Prostate gland (tissue), 2 donors: ENCODE results near the gene TINAG. TPM values are rescaled to one million over a fixed set of nuclear protein-coding genes. Genes with fewer than 3 reads are reported as not detected.
"Not testable (repeated sequence)": the region's sequence is repeated elsewhere in the genome, so short reads cannot be mapped to it uniquely, and the experiment has no call there.

Source experiments
- DNase-seq: peaks from one replicate; pipeline ENCODE4 v3.0.0-alpha.2; 2019; ENCODE audit warnings: low spot score
- H3K27ac ChIP-seq, 2 donors: fragments of 200-600 bp; sonication (generic); 2 replicates each; pipeline ENCODE4 v1.5.1; 2017 to 2019
- H3K27me3 ChIP-seq: fragments of 200-600 bp; sonication (generic); replicated peaks from 2 replicates; pipeline ENCODE4 v1.5.1; 2019; ENCODE audit not compliant: insufficient read depth
- H3K36me3 ChIP-seq, 2 donors: fragments of 200-600 bp; sonication (generic); 1 replicate in 1 of 2; 2 replicates in 1 of 2; pipeline versions ENCODE4 v1.5.1 to v1.8.1; 2017 to 2019
- H3K4me1 ChIP-seq: fragments of 200-600 bp; sonication (generic); replicated peaks from 2 replicates; pipeline ENCODE4 v1.5.1; 2019
- H3K4me3 ChIP-seq, 2 donors: fragments of 200-600 bp; sonication (generic); 2 replicates each; pipeline ENCODE4 v1.5.1; 2017 to 2019
- H3K9me3 ChIP-seq: fragments of 200-600 bp; sonication (generic); 2 replicates; pipeline ENCODE4 v1.5.1; 2017
- CTCF ChIP-seq, 4 experiments: fragments of 200-600 bp in 2 of 4; fragments of 450-650 bp in 2 of 4; sonication (generic) in 2 of 4; IDR thresholded peaks; 1 replicate in 3 of 4; 2 replicates in 1 of 4; pipeline ENCODE4 v1.5.1; 2016 to 2019; ENCODE audit warnings: antibody characterized with exemption in 4 of 4, mild to moderate bottlenecking in 2 of 4, moderate library complexity in 2 of 4
- POLR2A ChIP-seq: fragments of 450-650 bp; IDR thresholded peaks from one replicate; pipeline ENCODE4 v1.6.1; 2016; ENCODE audit warnings: antibody characterized with exemption, mild to moderate bottlenecking
- POLR2AphosphoS5 ChIP-seq: sonication (generic); formaldehyde crosslinking; IDR thresholded peaks from one replicate; pipeline ENCODE4 v1.6.1; 2017; ENCODE audit warnings: antibody characterized with exemption
- WGBS: methylation state at CpG from one replicate; pipeline ENCODE4 v1.1.5; 2018; 5-methylcytosine and 5-hydroxymethylcytosine counted together
- intact Hi-C: fragments of 100-400 bp; cut with DNase I; formaldehyde crosslinking; loops from one replicate; pipeline ENCODE4 v1.14.2; 2022
- total RNA-seq, 2 donors: library from RNA; depleted of rRNA; stranded (reverse); fragments of >200 nt; gene quantifications; one replicate each; pipeline ENCODE4 v1.1.0, GENCODE V29; 2016

The TINAG gene
- total RNA-seq, 2 donors from 2014 or later: not detected

GRCh38 chr6:54310377-54311152 is 2.3 kb downstream of the TINAG start:
- no peak for TF ChIP-seq POLR2AphosphoS5
- no peak for TF ChIP-seq CTCF (IDR thresholded peaks at IDR 0.05)
- TF ChIP-seq POLR2A: no peak
- no peak for DNase-seq
- no peaks in the 10 kb centered on the region for H3K9me3 ChIP-seq
- no peaks in the 10 kb centered on the region for H3K4me1 ChIP-seq
- WGBS: 96% methylated on average over 1 of the region's 1 CpG
- no peaks in the 10 kb centered on the region for H3K36me3 ChIP-seq
- H3K27ac ChIP-seq: no peak overlapping the region
- H3K27me3 ChIP-seq: no peaks in the 10 kb centered on the region
- H3K4me3 ChIP-seq: no peak overlapping the region
- intact Hi-C loops: no loop called here

GRCh38 chr6:54315656-54316055 is 7.4 kb downstream of the TINAG start:
- Histone ChIP-seq H3K4me3 (no peak overlapping the region), H3K4me1 (no peaks in the 10 kb centered on the region), H3K9me3 (no peaks in the 10 kb centered on the region), H3K27me3 (no peaks in the 10 kb centered on the region), H3K36me3 (no peaks in the 10 kb centered on the region), H3K27ac (no peak overlapping the region)
- DNase-seq: no peak
- TF ChIP-seq POLR2A: no peak
- TF ChIP-seq POLR2AphosphoS5: no peak
- no peak for TF ChIP-seq CTCF (IDR thresholded peaks at IDR 0.05)
- intact Hi-C loops: no loop called here
- 74% methylated on average over 4 of the region's 4 CpGs for WGBS

- intact Hi-C loops: no loop called here
Measured at GRCh38 chr6:54320871-54321270, 12.6 kb downstream of the TINAG start.

GRCh38 chr6:54327631-54328030 is 19.4 kb downstream of the TINAG start:
- Histone ChIP-seq H3K27me3 (no peaks in the 10 kb centered on the region), H3K9me3 (no peaks in the 10 kb centered on the region), H3K4me1 (no peaks in the 10 kb centered on the region), H3K27ac (no peak overlapping the region), H3K36me3 (no peaks in the 10 kb centered on the region), H3K4me3 (no peak overlapping the region)
- intact Hi-C loops: no loop called here
- TF ChIP-seq POLR2A (no peak), CTCF (IDR thresholded peaks at IDR 0.05) (no peak), POLR2AphosphoS5 (no peak)
- WGBS: 47% methylated on average over 7 of the region's 7 CpGs
- no peak for DNase-seq

More at GRCh38 chr6:54320871-54321270, 12.6 kb downstream of the TINAG start:
- TF ChIP-seq POLR2A (no peak), CTCF (IDR thresholded peaks at IDR 0.05) (no peak), POLR2AphosphoS5 (no peak)
- no peak for DNase-seq
- Histone ChIP-seq H3K27ac (no peak overlapping the region), H3K36me3 (no peaks in the 10 kb centered on the region), H3K4me3 (no peak overlapping the region), H3K9me3 (no peaks in the 10 kb centered on the region), H3K4me1 (no peaks in the 10 kb centered on the region), H3K27me3 (no peaks in the 10 kb centered on the region)
- WGBS: 17% methylated on average over 1 of the region's 1 CpG

- H3K36me3 ChIP-seq, H3K27me3 ChIP-seq, H3K4me1 ChIP-seq, H3K9me3 ChIP-seq, DNase-seq, H3K4me3 ChIP-seq, intact Hi-C loops, H3K27ac ChIP-seq: not testable (repeated sequence)
- WGBS: 81% methylated on average over 2 of the region's 2 CpGs
Measured at GRCh38 chr6:54331571-54331970, 23.3 kb downstream of the TINAG start.
